ENCODE data around the gene DEF6. TPM values are rescaled to one million over a fixed set of nuclear protein-coding genes. Genes with fewer than 3 reads are reported as not detected.

Gene DEF6
- total RNA-seq, 1 experiment from 2014 or later: 5.6 TPM

GRCh38 chr6:35343835-35344550 is 46.4 kb downstream of the DEF6 start:
- Histone ChIP-seq H4K20me1 (ENCODE audit: control insufficient read depth, insufficient read depth, insufficient read length) (no peaks in the 10 kb centered on the region), H2AFZ (ENCODE audit: low read length) (no peak overlapping the region), H3K9ac (ENCODE audit: extremely low read depth, insufficient read length, low read length) (no peak overlapping the region)

More at GRCh38 chr6:35343835-35344550, 46.4 kb downstream of the DEF6 start:
- H3K23me2 ChIP-seq (ENCODE audit: insufficient read length, low read depth, low read length, poor library complexity, severe bottlenecking): peaks cover 5% of the 10 kb centered on the region
- Mint-ChIP-seq H3K27ac (no peak overlapping the region), H3K27me3 (ENCODE audit: low read depth) (no peaks in the 10 kb centered on the region; the same call in 1 of the 2 replicates), H3K36me3 (ENCODE audit: insufficient read depth in 1 of 3, low read depth in 3 of 3) (peaks cover 9 to 16% (median 12%) of the 10 kb centered on the region in 3 experiments; a peak in 6 of 7 replicates), H3K4me3 (peak overlapping the region; percentile 89 to 91), H3K9me3 (peaks cover 7 to 9% of the 10 kb centered on the region in 2 experiments; a peak in 3 of 5 replicates), H3K4me1 (peaks cover 13 to 16% of the 10 kb centered on the region in 2 experiments)
- H3K27ac ChIP-seq (ENCODE audit: insufficient read length, low read depth, low read length): no peak overlapping the region
- H3K27me3 ChIP-seq (ENCODE audit: insufficient read depth, low read length): no peaks in the 10 kb centered on the region
- H3K56ac ChIP-seq (ENCODE audit: insufficient read length, low read depth, low read length): no peak overlapping the region
- H3K79me2 ChIP-seq (ENCODE audit: insufficient read depth, low read length): peaks cover 2% of the 10 kb centered on the region; the same call in 1 of the 2 replicates
- no peak overlapping the region for H3K18ac ChIP-seq (ENCODE audit: insufficient read length, low read depth, low read length)
- H2BK12ac ChIP-seq (ENCODE audit: insufficient read length, low read depth, low read length): no peak overlapping the region
- no peak overlapping the region for H3K23ac ChIP-seq (ENCODE audit: insufficient read length, low read depth, low read length)
- no peak overlapping the region for H3K4me2 ChIP-seq (ENCODE audit: insufficient read depth, insufficient read length, low read length)
- H3K4me1 ChIP-seq (ENCODE audit: insufficient read depth, low read length): peaks cover 5% of the 10 kb centered on the region; the same call in 1 of the 2 replicates
- DNase-seq: no peak
- no peak overlapping the region for H3T11ph ChIP-seq (ENCODE audit: low read length)
- H2BK20ac ChIP-seq (ENCODE audit: low read depth, low read length, poor library complexity, severe bottlenecking): no peak overlapping the region
- no peak overlapping the region for H2AK5ac ChIP-seq (ENCODE audit: insufficient read length, low read length)
- no peak overlapping the region for H3K4ac ChIP-seq (ENCODE audit: low read depth, low read length)
- H4K5ac ChIP-seq (ENCODE audit: insufficient read length, low read depth, low read length): no peak overlapping the region
- H3K79me1 ChIP-seq (ENCODE audit: insufficient read depth, low read depth, low read length, poor library complexity, severe bottlenecking): no peaks in the 10 kb centered on the region
- H3K9me3 ChIP-seq (ENCODE audit: control insufficient read depth, low read depth, low read length): no peaks in the 10 kb centered on the region
- no CpG with 5 or more reads among the region's 6 CpGs for WGBS (ENCODE audit: extremely low coverage, insufficient read length, low lambda C conversion rate)
- no peak overlapping the region for H2BK15ac ChIP-seq (ENCODE audit: low read depth, low read length)
- H3K14ac ChIP-seq (ENCODE audit: insufficient read depth, low read length): no peak overlapping the region
- TF ChIP-seq CTCF (conservative IDR thresholded peaks at IDR 0.05): no peak
- no peak overlapping the region for H4K91ac ChIP-seq (ENCODE audit: insufficient read length, low read depth, low read length)
- H2BK5ac ChIP-seq (ENCODE audit: insufficient read length, low read length): no peak overlapping the region
- H4K8ac ChIP-seq (replicated peaks; ENCODE audit: insufficient read length, low read depth, low read length): no peak overlapping the region
- no peak overlapping the region for H2BK120ac ChIP-seq (ENCODE audit: low read depth, low read length, poor library complexity, severe bottlenecking)
